Keratinocyte (primary cell): ENCODE results near the gene MICAL2.

Source experiments
- EZH2 ChIP-seq: IDR thresholded peaks from one replicate; pipeline ENCODE4 v1.6.1; 2012; ENCODE audit warnings: inconsistent platforms, mild to moderate bottlenecking, low read length, moderate library complexity
- TF ChIP-seq, protein P1 (sequence below), 3 experiments: IDR thresholded peaks in 1 of 3; conservative IDR thresholded peaks in 1 of 3; optimal IDR thresholded peaks in 1 of 3; 2 replicates in 2 of 3; 3 replicates in 1 of 3; pipeline versions ENCODE3 to v1.5.1; 2011; ENCODE audit warnings: low read length in 3 of 3, mild to moderate bottlenecking in 3 of 3, moderate library complexity in 2 of 3, control low read depth in 1 of 3, inconsistent platforms in 1 of 3; ENCODE audit not compliant: insufficient read depth in 2 of 3; ENCODE audit errors: extremely low read depth in 1 of 3

DNA sequence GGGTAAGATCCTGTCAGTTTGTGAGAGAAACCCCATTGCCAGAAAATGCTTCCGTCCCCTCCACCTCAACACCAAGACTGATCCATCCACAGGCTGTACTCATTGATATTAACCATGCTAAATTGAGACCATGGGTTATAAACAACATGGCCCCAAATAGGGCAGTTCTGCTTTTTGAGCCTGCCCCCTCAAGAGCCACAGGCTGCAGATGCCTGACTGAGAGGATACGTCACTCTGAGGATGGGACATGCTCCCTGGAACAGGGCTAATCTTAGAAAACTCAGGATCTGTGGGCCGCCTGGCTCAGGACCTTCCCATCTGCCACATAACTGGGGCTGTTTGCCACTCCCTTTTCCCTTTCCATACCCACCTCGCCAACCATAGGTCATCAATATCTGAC lies 99.8 kb downstream of the MICAL2 start:
- no peak for TF ChIP-seq EZH2
- TF ChIP-seq, protein P1, sequence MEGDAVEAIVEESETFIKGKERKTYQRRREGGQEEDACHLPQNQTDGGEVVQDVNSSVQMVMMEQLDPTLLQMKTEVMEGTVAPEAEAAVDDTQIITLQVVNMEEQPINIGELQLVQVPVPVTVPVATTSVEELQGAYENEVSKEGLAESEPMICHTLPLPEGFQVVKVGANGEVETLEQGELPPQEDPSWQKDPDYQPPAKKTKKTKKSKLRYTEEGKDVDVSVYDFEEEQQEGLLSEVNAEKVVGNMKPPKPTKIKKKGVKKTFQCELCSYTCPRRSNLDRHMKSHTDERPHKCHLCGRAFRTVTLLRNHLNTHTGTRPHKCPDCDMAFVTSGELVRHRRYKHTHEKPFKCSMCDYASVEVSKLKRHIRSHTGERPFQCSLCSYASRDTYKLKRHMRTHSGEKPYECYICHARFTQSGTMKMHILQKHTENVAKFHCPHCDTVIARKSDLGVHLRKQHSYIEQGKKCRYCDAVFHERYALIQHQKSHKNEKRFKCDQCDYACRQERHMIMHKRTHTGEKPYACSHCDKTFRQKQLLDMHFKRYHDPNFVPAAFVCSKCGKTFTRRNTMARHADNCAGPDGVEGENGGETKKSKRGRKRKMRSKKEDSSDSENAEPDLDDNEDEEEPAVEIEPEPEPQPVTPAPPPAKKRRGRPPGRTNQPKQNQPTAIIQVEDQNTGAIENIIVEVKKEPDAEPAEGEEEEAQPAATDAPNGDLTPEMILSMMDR (optimal IDR thresholded peaks at IDR 0.05 in 1 of 3, IDR thresholded peaks at IDR 0.05 in 1 of 3, conservative IDR thresholded peaks at IDR 0.05 in 1 of 3; ENCODE audit: extremely low read depth in 1 of 3, insufficient read depth in 2 of 3, low read length in 3 of 3), result no peak
